ENCODE measurements around the gene OR8B8. TPM values are rescaled to one million over a fixed set of nuclear protein-coding genes. Genes with fewer than 3 reads are reported as not detected.
A peak's percentile ranks its signal among the peaks of the same experiment; 100 is the strongest.

Gene OR8B8
- total RNA-seq, 1 donor from 2014 or later = not detected

DNA sequence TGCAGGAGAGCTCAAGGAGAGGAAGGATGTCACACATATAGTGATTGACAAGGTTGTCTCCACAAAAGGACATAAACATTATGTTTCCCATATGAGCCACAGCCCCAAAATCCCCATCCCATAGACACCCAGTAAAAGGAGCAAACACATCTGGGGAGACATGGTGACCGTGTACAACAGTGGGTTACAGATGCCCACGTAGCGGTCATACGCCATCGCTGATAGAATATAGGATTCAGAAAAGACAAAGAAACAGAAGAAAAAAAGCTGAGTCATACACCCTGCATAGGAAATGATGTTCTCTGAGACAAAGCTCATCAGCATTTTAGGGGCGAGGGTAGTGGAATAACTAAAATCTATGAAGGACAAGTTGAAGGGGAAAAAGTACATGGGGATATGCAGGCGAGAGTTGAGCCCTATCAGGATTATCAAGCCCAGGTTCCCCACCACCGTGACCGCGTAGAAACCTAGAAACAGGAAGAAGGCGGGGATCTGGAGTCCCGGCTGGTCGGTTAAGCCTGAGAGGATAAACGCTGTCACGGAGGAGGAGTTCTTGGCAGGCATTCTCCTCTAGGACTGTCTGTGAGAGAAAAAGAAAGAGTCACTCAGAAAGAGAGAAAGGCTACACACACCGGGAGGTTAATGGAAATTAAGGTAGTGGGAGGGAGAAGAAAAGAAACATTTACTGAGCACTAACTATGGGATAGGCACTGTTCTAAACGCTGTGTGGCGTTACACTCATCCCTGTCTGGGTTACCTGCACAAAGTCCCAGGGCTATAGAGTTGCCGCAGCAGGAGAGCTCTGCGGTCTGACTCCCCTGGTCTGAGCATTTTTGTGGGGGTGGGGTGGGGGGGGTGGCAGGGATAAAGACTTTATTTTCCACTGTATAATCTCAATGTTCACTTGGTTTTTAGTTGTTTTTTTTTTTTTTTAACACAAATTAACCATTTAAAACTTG lies 36.1 kb upstream of the OR8B8 start:
- Histone ChIP-seq H3K9me3 (no peaks in the 10 kb centered on the region), H3K27me3 (no peaks in the 10 kb centered on the region), H3K36me3 (no peaks in the 10 kb centered on the region), H3K4me3 (peak overlapping the region in 1 of 2 donors; percentile 13), H3K4me1 (no peaks in the 10 kb centered on the region), H3K27ac (no peak overlapping the region)
- intact Hi-C loops (cut with DNase I) = no loop called here
- DNase-seq (ENCODE audit: extremely low spot score in 2 of 2) = no peak
- TF ChIP-seq, protein P1, sequence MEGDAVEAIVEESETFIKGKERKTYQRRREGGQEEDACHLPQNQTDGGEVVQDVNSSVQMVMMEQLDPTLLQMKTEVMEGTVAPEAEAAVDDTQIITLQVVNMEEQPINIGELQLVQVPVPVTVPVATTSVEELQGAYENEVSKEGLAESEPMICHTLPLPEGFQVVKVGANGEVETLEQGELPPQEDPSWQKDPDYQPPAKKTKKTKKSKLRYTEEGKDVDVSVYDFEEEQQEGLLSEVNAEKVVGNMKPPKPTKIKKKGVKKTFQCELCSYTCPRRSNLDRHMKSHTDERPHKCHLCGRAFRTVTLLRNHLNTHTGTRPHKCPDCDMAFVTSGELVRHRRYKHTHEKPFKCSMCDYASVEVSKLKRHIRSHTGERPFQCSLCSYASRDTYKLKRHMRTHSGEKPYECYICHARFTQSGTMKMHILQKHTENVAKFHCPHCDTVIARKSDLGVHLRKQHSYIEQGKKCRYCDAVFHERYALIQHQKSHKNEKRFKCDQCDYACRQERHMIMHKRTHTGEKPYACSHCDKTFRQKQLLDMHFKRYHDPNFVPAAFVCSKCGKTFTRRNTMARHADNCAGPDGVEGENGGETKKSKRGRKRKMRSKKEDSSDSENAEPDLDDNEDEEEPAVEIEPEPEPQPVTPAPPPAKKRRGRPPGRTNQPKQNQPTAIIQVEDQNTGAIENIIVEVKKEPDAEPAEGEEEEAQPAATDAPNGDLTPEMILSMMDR (IDR thresholded peaks at IDR 0.05) = no peak
- TF ChIP-seq POLR2A (IDR thresholded peaks at IDR 0.05) (no peak), POLR2AphosphoS5 (IDR thresholded peaks at IDR 0.05; ENCODE audit: insufficient read depth in 1 of 2, low read depth in 1 of 2) (no peak)

DNA sequence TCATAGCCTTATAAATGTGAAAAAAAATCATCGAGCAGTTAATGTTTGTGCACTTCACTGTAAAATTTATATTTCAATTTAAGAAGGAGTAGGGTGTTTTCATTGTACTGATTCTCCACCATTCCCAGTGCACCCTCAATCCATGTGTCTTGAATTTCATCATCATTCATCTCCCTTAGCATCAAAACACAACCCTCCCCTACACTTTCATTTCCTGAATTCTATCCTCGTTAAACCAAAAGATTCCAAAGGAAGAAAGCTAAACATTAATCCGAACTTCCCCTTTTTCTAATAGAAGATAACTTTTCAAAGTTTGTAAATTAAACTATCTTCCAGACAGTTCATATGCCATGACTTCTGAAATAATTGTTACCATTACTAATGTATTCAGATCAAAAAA lies 34.1 kb upstream of the OR8B8 start:
- no peak for DNase-seq (ENCODE audit: extremely low spot score in 2 of 2)
- H3K36me3 ChIP-seq = no peaks in the 10 kb centered on the region
- no peak overlapping the region for H3K4me3 ChIP-seq
- intact Hi-C loops (cut with DNase I) = no loop called here
- no peak for TF ChIP-seq POLR2AphosphoS5 (IDR thresholded peaks at IDR 0.05; ENCODE audit: insufficient read depth in 1 of 2, low read depth in 1 of 2)
- TF ChIP-seq, protein P1 (IDR thresholded peaks at IDR 0.05) = no peak
- no peak for TF ChIP-seq POLR2A (IDR thresholded peaks at IDR 0.05)
- H3K27me3 ChIP-seq = no peaks in the 10 kb centered on the region
- H3K9me3 ChIP-seq = no peaks in the 10 kb centered on the region
- H3K4me1 ChIP-seq = no peaks in the 10 kb centered on the region
- H3K27ac ChIP-seq = no peak overlapping the region

DNA sequence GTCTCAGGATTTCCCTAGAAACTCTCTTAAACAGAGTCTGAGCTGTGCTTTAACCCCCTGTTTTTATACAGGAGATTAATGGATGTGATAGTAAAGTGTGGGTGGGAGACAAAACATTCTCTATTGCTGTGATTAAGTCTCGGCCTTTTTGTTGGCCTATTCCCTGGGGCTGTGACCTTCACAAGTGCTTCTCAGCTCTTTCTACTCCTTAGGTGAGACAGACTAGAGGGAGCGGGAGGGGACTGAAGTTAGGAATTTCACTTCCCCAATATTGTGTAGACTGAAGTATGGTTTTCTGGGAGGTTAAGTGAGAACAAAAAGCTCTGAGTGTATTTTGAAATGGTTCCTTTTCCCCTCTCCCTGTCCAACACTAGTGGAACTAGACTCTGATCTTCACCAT lies 29.8 kb upstream of the OR8B8 start:
- no peak overlapping the region for H3K4me3 ChIP-seq

DNA sequence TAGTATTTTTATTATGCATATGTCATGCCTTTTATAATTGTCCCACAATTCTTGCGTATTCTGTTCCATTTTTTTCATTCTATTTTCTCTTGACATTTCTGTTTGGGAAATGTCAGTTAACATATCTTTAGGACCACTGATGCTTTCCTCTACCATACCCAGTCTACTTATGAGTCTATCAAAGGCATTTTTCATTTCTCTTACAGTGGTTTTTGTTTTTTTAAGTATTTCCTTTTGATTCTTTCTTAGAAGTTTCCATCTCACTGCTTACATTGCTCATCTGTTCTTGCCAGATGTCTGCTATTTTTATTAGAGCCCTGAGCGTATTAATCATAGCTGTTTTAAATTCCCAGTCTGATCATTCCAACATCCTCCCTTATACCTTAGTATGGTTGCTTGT lies 29.3 kb upstream of the OR8B8 start:
- H3K9me3 ChIP-seq = no peaks in the 10 kb centered on the region
- intact Hi-C loops (cut with DNase I) = no loop called here
- DNase-seq (ENCODE audit: extremely low spot score in 2 of 2) = no peak
- H3K27me3 ChIP-seq = no peaks in the 10 kb centered on the region
- no peak overlapping the region for H3K4me3 ChIP-seq
- TF ChIP-seq POLR2A (IDR thresholded peaks at IDR 0.05) (no peak), POLR2AphosphoS5 (IDR thresholded peaks at IDR 0.05; ENCODE audit: insufficient read depth in 1 of 2, low read depth in 1 of 2) (no peak)
- TF ChIP-seq, protein P1 (IDR thresholded peaks at IDR 0.05) = no peak
- H3K4me1 ChIP-seq = no peaks in the 10 kb centered on the region
- no peaks in the 10 kb centered on the region for H3K36me3 ChIP-seq
- H3K27ac ChIP-seq = no peak overlapping the region

More for the DNA sequence above, 29.8 kb upstream of the OR8B8 start:
- H3K4me1 ChIP-seq = no peaks in the 10 kb centered on the region
- no peaks in the 10 kb centered on the region for H3K9me3 ChIP-seq
- DNase-seq (ENCODE audit: extremely low spot score in 2 of 2) = no peak
- intact Hi-C loops (cut with DNase I) = no loop called here
- TF ChIP-seq POLR2A (IDR thresholded peaks at IDR 0.05) (no peak), POLR2AphosphoS5 (IDR thresholded peaks at IDR 0.05; ENCODE audit: insufficient read depth in 1 of 2, low read depth in 1 of 2) (no peak)
- TF ChIP-seq, protein P1 (IDR thresholded peaks at IDR 0.05) = no peak
- no peaks in the 10 kb centered on the region for H3K36me3 ChIP-seq
- no peak overlapping the region for H3K27ac ChIP-seq
- no peaks in the 10 kb centered on the region for H3K27me3 ChIP-seq

DNA sequence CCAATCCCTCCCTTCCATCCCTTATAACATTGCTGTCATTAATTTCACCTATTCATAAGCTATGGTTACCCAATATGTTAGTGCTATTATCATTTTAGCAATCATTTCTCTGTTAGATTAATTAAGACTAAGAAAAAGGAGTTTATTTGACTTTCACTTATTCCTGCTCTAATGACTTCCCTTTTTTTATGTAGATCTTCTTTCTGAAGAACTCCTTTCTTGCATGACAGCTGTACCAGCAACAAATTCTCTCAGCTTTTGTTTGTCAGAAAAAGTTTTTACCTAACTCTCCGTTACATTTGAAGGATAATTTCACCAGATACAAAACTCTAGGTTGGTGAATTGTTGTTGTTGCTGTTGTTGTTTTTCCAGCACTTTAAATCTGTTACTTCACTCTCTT lies 28.6 kb upstream of the OR8B8 start:
- Histone ChIP-seq H3K27me3 (no peaks in the 10 kb centered on the region), H3K4me3 (no peak overlapping the region), H3K4me1 (no peaks in the 10 kb centered on the region), H3K27ac (no peak overlapping the region), H3K36me3 (no peaks in the 10 kb centered on the region), H3K9me3 (no peaks in the 10 kb centered on the region)
- no peak for DNase-seq (ENCODE audit: extremely low spot score in 2 of 2)
- TF ChIP-seq POLR2A (IDR thresholded peaks at IDR 0.05) = no peak
- intact Hi-C loops (cut with DNase I) = no loop called here

Data from vagina (tissue), 2 donors.